ENCODE data around the gene CORO6.

The CORO6 gene

GRCh38 chr17:29619251-29619650, 3.5 kb downstream of the CORO6 start:
- H3K9me3 ChIP-seq (ENCODE audit: severe bottlenecking): no peaks in the 10 kb centered on the region
- H3K27me3 ChIP-seq (ENCODE audit: insufficient read depth, low read depth, severe bottlenecking): peaks cover 6% of the 10 kb centered on the region
- TF ChIP-seq CTCF (IDR thresholded peaks at IDR 0.05; ENCODE audit: low read depth, low read length): peak; percentile 51
- no peak overlapping the region for H3K27ac ChIP-seq
- no peak overlapping the region for H3K4me3 ChIP-seq (ENCODE audit: low read depth, low read length)
- H3K36me3 ChIP-seq: no peaks in the 10 kb centered on the region; the same call in 1 of the 2 replicates
- DNase-seq: no peak

GRCh38 chr17:29618272-29619065, 4.2 kb downstream of the CORO6 start:
- peaks cover 6% of the 10 kb centered on the region for H3K27me3 ChIP-seq (ENCODE audit: insufficient read depth, low read depth, severe bottlenecking)
- H3K27ac ChIP-seq: no peak overlapping the region
- no peak for DNase-seq
- no peak overlapping the region for H3K4me3 ChIP-seq (ENCODE audit: low read depth, low read length)
- no peaks in the 10 kb centered on the region for H3K9me3 ChIP-seq (ENCODE audit: severe bottlenecking)
- no peaks in the 10 kb centered on the region; the same call in 1 of the 2 replicates for H3K36me3 ChIP-seq
- TF ChIP-seq CTCF (IDR thresholded peaks at IDR 0.05; ENCODE audit: low read depth, low read length): no peak

GRCh38 chr17:29617481-29618271, 5.0 kb downstream of the CORO6 start:
- no peak overlapping the region for H3K4me3 ChIP-seq (ENCODE audit: low read depth, low read length)
- H3K27ac ChIP-seq: no peak overlapping the region
- no peak for DNase-seq
- no peak for TF ChIP-seq CTCF (IDR thresholded peaks at IDR 0.05; ENCODE audit: low read depth, low read length)
- H3K36me3 ChIP-seq: peaks cover 3% of the 10 kb centered on the region
- H3K9me3 ChIP-seq (ENCODE audit: severe bottlenecking): no peaks in the 10 kb centered on the region
- H3K27me3 ChIP-seq (ENCODE audit: insufficient read depth, low read depth, severe bottlenecking): peaks cover 6% of the 10 kb centered on the region

- H3K27ac ChIP-seq: no peak overlapping the region
- DNase-seq: peak; percentile 91
- peaks cover 6% of the 10 kb centered on the region for H3K27me3 ChIP-seq (ENCODE audit: insufficient read depth, low read depth, severe bottlenecking)
- no peaks in the 10 kb centered on the region for H3K9me3 ChIP-seq (ENCODE audit: severe bottlenecking)
- H3K4me3 ChIP-seq (ENCODE audit: low read depth, low read length): peak overlapping the region; percentile 50
- TF ChIP-seq CTCF (IDR thresholded peaks at IDR 0.05; ENCODE audit: low read depth, low read length): peak; percentile 93
- peaks cover 4% of the 10 kb centered on the region for H3K36me3 ChIP-seq
Measured at GRCh38 chr17:29617125-29617480, 5.6 kb downstream of the CORO6 start.

- Histone ChIP-seq H3K4me3 (ENCODE audit: low read depth, low read length) (peak overlapping the region; percentile 50), H3K9me3 (ENCODE audit: severe bottlenecking) (no peaks in the 10 kb centered on the region), H3K27me3 (ENCODE audit: insufficient read depth, low read depth, severe bottlenecking) (peaks cover 6% of the 10 kb centered on the region), H3K36me3 (peaks cover 4% of the 10 kb centered on the region), H3K27ac (no peak overlapping the region)
- TF ChIP-seq CTCF (IDR thresholded peaks at IDR 0.05; ENCODE audit: low read depth, low read length): no peak
- DNase-seq: no peak
Measured at GRCh38 chr17:29616300-29617048, 6.2 kb downstream of the CORO6 start.
